NCI-H187 (cell line): ENCODE measurements around the gene TXNRD2.
A peak's percentile ranks its signal among the peaks of the same experiment; 100 is the strongest.

Experiments
- DNase-seq, 2 experiments: peaks; one replicate each; lab custom pipeline; 2025; lab: John Stamatoyannopoulos, UW

TXNRD2 gene

GRCh38 chr22:19862619-19863246 lies 78.9 kb downstream of the TXNRD2 start:
- no peak for DNase-seq

- no peak for DNase-seq
These were observed 81.6 kb downstream of the TXNRD2 start for GRCh38 chr22:19859861-19860510.

GRCh38 chr22:19857382-19857781 lies 84.2 kb downstream of the TXNRD2 start:
- DNase-seq: no peak

- DNase-seq: no peak
These were observed 85.9 kb downstream of the TXNRD2 start for GRCh38 chr22:19855504-19856409.

GRCh38 chr22:19854778-19855503 lies 86.7 kb downstream of the TXNRD2 start, which contains the start of the genes GNB1L and RTL10:
Gene GNB1L, minus strand, starts transcription at chr22:19854874. Its CDS starts 33,519 bp downstream, at chr22:19821355.
Gene RTL10, minus strand, starts transcription at chr22:19854874. Its CDS starts 2,613 bp downstream, at chr22:19852261.
- DNase-seq: peak; percentile 57 to 78

GRCh38 chr22:19853879-19854777 lies 87.5 kb downstream of the TXNRD2 start:
- DNase-seq: no peak

- DNase-seq: no peak
These were observed 88.3 kb downstream of the TXNRD2 start for GRCh38 chr22:19853058-19853878.

- DNase-seq: no peak
These were observed 89.3 kb downstream of the TXNRD2 start for GRCh38 chr22:19852177-19852781.

GRCh38 chr22:19851291-19852176 lies 90.1 kb downstream of the TXNRD2 start:
- DNase-seq: no peak

GRCh38 chr22:19850763-19851109 lies 90.9 kb downstream of the TXNRD2 start:
- no peak for DNase-seq

- DNase-seq: no peak
These were observed 91.5 kb downstream of the TXNRD2 start for GRCh38 chr22:19849835-19850762.

- DNase-seq: no peak
These were observed 93.1 kb downstream of the TXNRD2 start for GRCh38 chr22:19848298-19849224.

GRCh38 chr22:19847345-19847632 lies 94.3 kb downstream of the TXNRD2 start:
- no peak for DNase-seq

GRCh38 chr22:19846620-19847344 lies 94.8 kb downstream of the TXNRD2 start:
- no peak for DNase-seq

GRCh38 chr22:19845054-19845722 lies 96.4 kb downstream of the TXNRD2 start:
- no peak for DNase-seq
